A549 (cell line): ENCODE measurements around the gene C2orf78. TPM values are rescaled to one million over a fixed set of nuclear protein-coding genes. Genes with fewer than 3 reads are reported as not detected.
A peak's percentile ranks its signal among the peaks of the same experiment; 100 is the strongest.

Experiments used
- ATAC-seq, 2 experiments: fragments of 200-7000 bp in 1 of 2; fragments of >200 bp in 1 of 2; cut with Nextera tagmentation in 1 of 2; cut with Tn5 transposase in 1 of 2; 3 replicates each; pipeline versions ENCODE4 v1.8.0 to v1.9.1; 2018 to 2020; ENCODE audit warnings: mild to moderate bottlenecking in 1 of 2, moderate library complexity in 1 of 2
- CTCF ChIA-PET: fragments of 300-600 bp; sonication (Branson Sonifier 250); formaldehyde crosslinking; extraction: SDS; loops from one replicate; lab custom pipeline; 2021; ENCODE audit warnings: antibody characterized with exemption, inconsistent platforms; lab: Yijun Ruan, JAX
- POLR2A ChIA-PET: fragments of 350-600 bp; formaldehyde crosslinking; extraction: SDS; loops from one replicate; lab custom pipeline; 2021; ENCODE audit warnings: antibody characterized with exemption, inconsistent platforms; lab: Yijun Ruan, JAX
- DNase-seq, 2 experiments: peaks; one replicate each; pipeline versions ENCODE4 v3.0.0 to v3.0.0-alpha.2; 2011 to 2016; ENCODE audit warnings: low read depth in 1 of 2, low spot score in 1 of 2
- FAIRE-seq: peaks from 2 replicates; lab custom pipeline; 2011; peaks lifted over from hg19 to GRCh38; lab: Jason Lieb, UNC
- H3K27ac ChIP-seq, 2 experiments: fragments of >200 bp; sonication (Bioruptor Twin); formaldehyde crosslinking; 3 replicates each; pipeline ENCODE4 v1.5.1; 2016 to 2017
- H3K4me1 ChIP-seq: fragments of >200 bp; sonication (Bioruptor Twin); formaldehyde crosslinking; 3 replicates; pipeline ENCODE4 v1.6.1; 2016
- H3K4me2 ChIP-seq: fragments of >200 bp; sonication (Bioruptor Twin); formaldehyde crosslinking; 3 replicates; pipeline ENCODE4 v1.6.1; 2016
- H3K4me3 ChIP-seq: fragments of >200 bp; sonication (Bioruptor Twin); formaldehyde crosslinking; 3 replicates; pipeline ENCODE4 v1.5.1; 2016
- H3K9me3 ChIP-seq: fragments of >200 bp; sonication (Bioruptor Twin); formaldehyde crosslinking; 3 replicates; pipeline ENCODE4 v1.6.1; 2016
- CBX2 ChIP-seq: fragments of 200-600 bp; sonication (generic); IDR thresholded peaks from 2 replicates; pipeline ENCODE4 v1.6.1; 2016; ENCODE audit warnings: low read depth, mild to moderate bottlenecking, borderline replicate concordance
- CBX8 ChIP-seq: fragments of 200-600 bp; sonication (generic); IDR thresholded peaks from 2 replicates; pipeline ENCODE4 v1.6.1; 2016
- CHD2 ChIP-seq: fragments of 150-350 bp; IDR thresholded peaks from 2 replicates; pipeline ENCODE4 v1.6.1; 2014; ENCODE audit warnings: low read length; ENCODE audit not compliant: partially characterized antibody
- EHF ChIP-seq: fragments of 250-450 bp; sonication (Bioruptor Pico); IDR thresholded peaks from 2 replicates; pipeline ENCODE4 v1.5.0; 2020; ENCODE audit warnings: mild to moderate bottlenecking
- EHMT2 ChIP-seq: fragments of 200-600 bp; sonication (generic); IDR thresholded peaks from 2 replicates; pipeline ENCODE4 v1.6.1; 2016; ENCODE audit warnings: antibody characterized with exemption, low read depth, mild to moderate bottlenecking, moderate library complexity
- EP300 ChIP-seq, 2 experiments: fragments of >200 bp; sonication (Bioruptor Twin); formaldehyde crosslinking; IDR thresholded peaks; 2 replicates in 1 of 2; 3 replicates in 1 of 2; pipeline ENCODE4 v1.6.1; 2016 to 2017
- FOSB ChIP-seq: fragments of 250-450 bp; sonication (Bioruptor Pico); IDR thresholded peaks from 2 replicates; pipeline ENCODE4 v1.5.0; 2020; ENCODE audit warnings: mild to moderate bottlenecking, moderate library complexity
- FOSL2 ChIP-seq, 2 experiments: fragments of 450-650 bp in 1 of 2; fragments of >200 bp in 1 of 2; sonication (Bioruptor Twin) in 1 of 2; formaldehyde crosslinking; IDR thresholded peaks; 2 replicates each; pipeline versions ENCODE4 v1.5.0 to v1.6.1; 2016 to 2020; ENCODE audit warnings: mild to moderate bottlenecking in 1 of 2, moderate library complexity in 1 of 2
- HEYL ChIP-seq: fragments of 250-450 bp; sonication (Bioruptor Pico); IDR thresholded peaks from 2 replicates; pipeline ENCODE4 v1.8.0; 2021; ENCODE audit warnings: mild to moderate bottlenecking, moderate library complexity
- HMGXB4 ChIP-seq: fragments of 250-450 bp; sonication (Bioruptor Pico); IDR thresholded peaks from 2 replicates; pipeline ENCODE4 v1.5.0; 2021; ENCODE audit warnings: mild to moderate bottlenecking, moderate library complexity, borderline replicate concordance
- JUNB ChIP-seq: fragments of >200 bp; sonication (Bioruptor Twin); formaldehyde crosslinking; IDR thresholded peaks from 2 replicates; pipeline ENCODE4 v1.6.1; 2016
- KDM1A ChIP-seq: fragments of 200-600 bp; sonication (generic); IDR thresholded peaks from 2 replicates; pipeline ENCODE4 v1.6.1; 2016; ENCODE audit warnings: low read depth, mild to moderate bottlenecking
- NPAS2 ChIP-seq: fragments of 250-450 bp; sonication (Bioruptor Pico); IDR thresholded peaks from 2 replicates; pipeline ENCODE4 v1.8.0; 2022; ENCODE audit warnings: mild to moderate bottlenecking, moderate library complexity, borderline replicate concordance
- NR3C1 ChIP-seq: fragments of >200 bp; sonication (Bioruptor Twin); formaldehyde crosslinking; IDR thresholded peaks from 3 replicates; pipeline ENCODE4 v1.6.1; 2017
- PBX3 ChIP-seq: IDR thresholded peaks from 2 replicates; pipeline ENCODE4 v1.6.1; 2012
- RAD21 ChIP-seq, 2 experiments: fragments of >200 bp in 1 of 2; sonication (Bioruptor Twin) in 1 of 2; formaldehyde crosslinking in 1 of 2; IDR thresholded peaks in 1 of 2; conservative IDR thresholded peaks in 1 of 2; 2 replicates in 1 of 2; 3 replicates in 1 of 2; pipeline ENCODE4 v1.6.1; 2012 to 2018; ENCODE audit warnings: inconsistent platforms in 1 of 2
- RARB ChIP-seq: fragments of 250-450 bp; sonication (Bioruptor Pico); IDR thresholded peaks from 2 replicates; pipeline ENCODE4 v1.8.0; 2021; ENCODE audit warnings: mild to moderate bottlenecking, moderate library complexity
- RCOR1 ChIP-seq: fragments of 150-350 bp; IDR thresholded peaks from 2 replicates; pipeline ENCODE4 v1.6.1; 2014; ENCODE audit warnings: antibody characterized with exemption, low read length, low read depth
- RFX5 ChIP-seq: fragments of 450-650 bp; IDR thresholded peaks from 2 replicates; pipeline ENCODE4 v1.7.1; 2014; ENCODE audit warnings: antibody characterized with exemption, mild to moderate bottlenecking, moderate library complexity
- RNF2 ChIP-seq: fragments of 200-600 bp; sonication (generic); IDR thresholded peaks from 2 replicates; pipeline ENCODE4 v1.6.1; 2016; ENCODE audit warnings: low read depth, mild to moderate bottlenecking, antibody characterized with exemption, moderate library complexity, borderline replicate concordance
- ZFP36 ChIP-seq: fragments of 450-650 bp; IDR thresholded peaks from 2 replicates; pipeline ENCODE4 v1.6.1; 2014; ENCODE audit warnings: borderline replicate concordance; ENCODE audit not compliant: partially characterized antibody
- WGBS: methylation state at CpG from one replicate; pipeline ENCODE4 v1.1.6; 2017; ENCODE audit errors: missing lambda C conversion rate; 5-methylcytosine and 5-hydroxymethylcytosine counted together
- polyA plus RNA-seq, 4 experiments: library from polyadenylated mRNA; depleted of rRNA in 3 of 4; stranded (reverse); fragments of >200 nt; fragmentation: RNase III in 1 of 4; extraction: RNeasy Plus Mini Kit Qiagen cat#74134 plus additional on column Dnase treatment in 1 of 4; gene quantifications; 2 replicates in 3 of 4; 3 replicates in 1 of 4; pipeline ENCODE4 v1.2.3, GENCODE V29; 2011 to 2017
- TF ChIP-seq, protein P1 (sequence below): fragments of >200 bp; sonication (Bioruptor Twin); formaldehyde crosslinking; IDR thresholded peaks from 3 replicates; pipeline ENCODE4 v1.5.1; 2016
- TF ChIP-seq, protein P2 (sequence below): fragments of 200-600 bp; sonication (generic); IDR thresholded peaks from 2 replicates; pipeline ENCODE4 v1.6.1; 2016; ENCODE audit warnings: antibody characterized with exemption, mild to moderate bottlenecking, moderate library complexity
- TF ChIP-seq, protein P3 (sequence below): IDR thresholded peaks from 2 replicates; pipeline ENCODE4 v1.6.1; 2012

The C2orf78 gene
- polyA plus RNA-seq, 2 of the 4 experiments (the other 2 are of a cell fraction), result not detected

DNA sequence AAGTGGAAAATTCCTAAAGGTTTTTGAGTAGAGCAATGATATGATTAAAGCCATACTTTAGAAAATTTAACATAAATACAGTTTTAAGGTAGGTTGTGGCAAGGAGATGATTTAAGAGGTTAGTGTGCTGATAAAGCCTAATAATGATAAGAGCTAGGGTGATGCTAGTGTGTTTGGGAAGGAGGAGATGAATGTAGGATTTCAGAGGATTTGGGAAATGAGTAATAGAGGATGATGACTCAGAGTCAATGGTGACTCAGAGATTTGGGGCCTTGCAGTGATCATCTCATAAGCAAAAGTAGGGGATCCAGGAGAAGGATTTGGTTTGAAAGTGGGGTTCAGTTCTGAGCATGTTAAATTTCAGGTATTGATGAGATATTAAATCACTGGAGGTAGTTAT, 68.0 kb downstream of the C2orf78 start:
- ATAC-seq, result peak; percentile 77 to 80
- peaks cover 20% of the 10 kb centered on the region for H3K4me1 ChIP-seq
- H3K4me3 ChIP-seq, result no peak overlapping the region
- H3K9me3 ChIP-seq, result no peaks in the 10 kb centered on the region
- peak overlapping the region; percentile 50 for H3K4me2 ChIP-seq
- ChIA-PET CTCF (interaction anchor here (0.6 to 1.5 kb wide), 5 partner anchors 10 to 797 kb away, joined by 3 to 5 read pairs (median 4); no protein-coding TSS in a partner anchor), POLR2A (no interaction called here)
- TF ChIP-seq RFX5, result no peak
- TF ChIP-seq CBX2, result no peak
- no peak for TF ChIP-seq HEYL
- TF ChIP-seq NPAS2, result no peak
- peak; percentile 76 for TF ChIP-seq JUNB
- TF ChIP-seq FOSL2 (IDR thresholded peaks at IDR 0.05), result peak; percentile 92
- peak; percentile 91 for TF ChIP-seq FOSL2 (CRISPR knock-in tag; IDR thresholded peaks at IDR 0.05)
- TF ChIP-seq, all 56 proteins: peak for 2
- DNase-seq, result peak; percentile 40 to 45
- no peak for FAIRE-seq
- peak overlapping the region; percentile 55 to 58; a peak in 5 of 6 replicates for H3K27ac ChIP-seq

DNA sequence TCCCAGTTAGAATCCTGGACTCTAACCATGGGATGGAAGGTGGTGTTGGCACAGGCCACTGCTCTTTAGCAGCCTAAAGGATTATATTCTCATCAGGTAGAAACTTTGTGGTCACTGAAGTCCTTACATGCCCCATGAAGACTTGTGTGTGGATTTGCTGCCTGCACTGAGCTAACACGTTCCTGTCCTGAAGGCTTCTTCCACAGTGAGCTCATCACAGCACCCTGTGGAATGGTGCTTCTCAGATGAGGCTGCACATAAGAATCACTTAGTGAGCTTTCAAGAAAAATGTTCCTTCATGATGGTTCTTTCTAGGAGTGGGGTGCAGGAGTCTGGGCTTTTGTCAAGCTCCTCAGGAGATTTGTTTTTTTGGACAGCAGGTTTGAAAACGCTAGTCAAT, 71.5 kb downstream of the C2orf78 start:
- FAIRE-seq (no peak), ATAC-seq (no peak), DNase-seq (no peak)
- no peak overlapping the region for H3K4me3 ChIP-seq
- WGBS, result 95% methylated on average over 2 of the region's 2 CpGs
- no peak overlapping the region for H3K4me2 ChIP-seq
- no peak overlapping the region for H3K27ac ChIP-seq
- CTCF ChIA-PET, result interaction anchor here (0.6 to 2.5 kb wide), 3 partner anchors 10 to 37 kb away, joined by 3 to 10 read pairs (median 7); no protein-coding TSS in a partner anchor
- H3K4me1 ChIP-seq, result peaks cover 38% of the 10 kb centered on the region
- no peaks in the 10 kb centered on the region for H3K9me3 ChIP-seq
- TF ChIP-seq KDM1A, result no peak
- TF ChIP-seq, protein P1, sequence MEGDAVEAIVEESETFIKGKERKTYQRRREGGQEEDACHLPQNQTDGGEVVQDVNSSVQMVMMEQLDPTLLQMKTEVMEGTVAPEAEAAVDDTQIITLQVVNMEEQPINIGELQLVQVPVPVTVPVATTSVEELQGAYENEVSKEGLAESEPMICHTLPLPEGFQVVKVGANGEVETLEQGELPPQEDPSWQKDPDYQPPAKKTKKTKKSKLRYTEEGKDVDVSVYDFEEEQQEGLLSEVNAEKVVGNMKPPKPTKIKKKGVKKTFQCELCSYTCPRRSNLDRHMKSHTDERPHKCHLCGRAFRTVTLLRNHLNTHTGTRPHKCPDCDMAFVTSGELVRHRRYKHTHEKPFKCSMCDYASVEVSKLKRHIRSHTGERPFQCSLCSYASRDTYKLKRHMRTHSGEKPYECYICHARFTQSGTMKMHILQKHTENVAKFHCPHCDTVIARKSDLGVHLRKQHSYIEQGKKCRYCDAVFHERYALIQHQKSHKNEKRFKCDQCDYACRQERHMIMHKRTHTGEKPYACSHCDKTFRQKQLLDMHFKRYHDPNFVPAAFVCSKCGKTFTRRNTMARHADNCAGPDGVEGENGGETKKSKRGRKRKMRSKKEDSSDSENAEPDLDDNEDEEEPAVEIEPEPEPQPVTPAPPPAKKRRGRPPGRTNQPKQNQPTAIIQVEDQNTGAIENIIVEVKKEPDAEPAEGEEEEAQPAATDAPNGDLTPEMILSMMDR, result no peak
- no peak for TF ChIP-seq JUNB
- TF ChIP-seq, protein P2, sequence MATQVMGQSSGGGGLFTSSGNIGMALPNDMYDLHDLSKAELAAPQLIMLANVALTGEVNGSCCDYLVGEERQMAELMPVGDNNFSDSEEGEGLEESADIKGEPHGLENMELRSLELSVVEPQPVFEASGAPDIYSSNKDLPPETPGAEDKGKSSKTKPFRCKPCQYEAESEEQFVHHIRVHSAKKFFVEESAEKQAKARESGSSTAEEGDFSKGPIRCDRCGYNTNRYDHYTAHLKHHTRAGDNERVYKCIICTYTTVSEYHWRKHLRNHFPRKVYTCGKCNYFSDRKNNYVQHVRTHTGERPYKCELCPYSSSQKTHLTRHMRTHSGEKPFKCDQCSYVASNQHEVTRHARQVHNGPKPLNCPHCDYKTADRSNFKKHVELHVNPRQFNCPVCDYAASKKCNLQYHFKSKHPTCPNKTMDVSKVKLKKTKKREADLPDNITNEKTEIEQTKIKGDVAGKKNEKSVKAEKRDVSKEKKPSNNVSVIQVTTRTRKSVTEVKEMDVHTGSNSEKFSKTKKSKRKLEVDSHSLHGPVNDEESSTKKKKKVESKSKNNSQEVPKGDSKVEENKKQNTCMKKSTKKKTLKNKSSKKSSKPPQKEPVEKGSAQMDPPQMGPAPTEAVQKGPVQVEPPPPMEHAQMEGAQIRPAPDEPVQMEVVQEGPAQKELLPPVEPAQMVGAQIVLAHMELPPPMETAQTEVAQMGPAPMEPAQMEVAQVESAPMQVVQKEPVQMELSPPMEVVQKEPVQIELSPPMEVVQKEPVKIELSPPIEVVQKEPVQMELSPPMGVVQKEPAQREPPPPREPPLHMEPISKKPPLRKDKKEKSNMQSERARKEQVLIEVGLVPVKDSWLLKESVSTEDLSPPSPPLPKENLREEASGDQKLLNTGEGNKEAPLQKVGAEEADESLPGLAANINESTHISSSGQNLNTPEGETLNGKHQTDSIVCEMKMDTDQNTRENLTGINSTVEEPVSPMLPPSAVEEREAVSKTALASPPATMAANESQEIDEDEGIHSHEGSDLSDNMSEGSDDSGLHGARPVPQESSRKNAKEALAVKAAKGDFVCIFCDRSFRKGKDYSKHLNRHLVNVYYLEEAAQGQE, result no peak
- TF ChIP-seq NR3C1, result no peak
- TF ChIP-seq RARB, result no peak
- POLR2A ChIA-PET, result no interaction called here

DNA sequence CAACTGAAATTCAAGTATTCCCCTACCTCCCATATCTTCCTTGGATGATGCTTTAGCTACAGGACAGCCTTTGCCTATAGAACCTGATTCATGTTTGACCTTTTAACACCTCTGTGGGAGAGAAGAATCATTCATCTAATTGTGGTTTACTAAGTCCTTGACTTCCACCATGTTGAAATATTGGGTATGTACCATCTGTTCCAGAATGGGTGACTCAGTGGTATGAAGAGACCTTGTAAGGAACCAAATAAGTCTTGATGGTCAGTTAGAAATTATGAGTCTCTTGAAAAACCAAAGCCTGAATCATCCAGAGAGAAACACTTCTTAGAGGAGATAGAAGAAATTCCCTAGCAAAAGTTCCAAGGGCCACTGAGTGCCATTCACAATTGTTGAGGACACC, 72.2 kb downstream of the C2orf78 start:
- no peak for TF ChIP-seq EHF (CRISPR knock-in tag)
- TF ChIP-seq, protein P3, sequence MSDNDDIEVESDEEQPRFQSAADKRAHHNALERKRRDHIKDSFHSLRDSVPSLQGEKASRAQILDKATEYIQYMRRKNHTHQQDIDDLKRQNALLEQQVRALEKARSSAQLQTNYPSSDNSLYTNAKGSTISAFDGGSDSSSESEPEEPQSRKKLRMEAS, result no peak
- no peak for TF ChIP-seq CHD2
- TF ChIP-seq PBX3, result no peak
- TF ChIP-seq RFX5, result no peak
- no peak for TF ChIP-seq RCOR1
- no peak for TF ChIP-seq CBX8
- TF ChIP-seq EHMT2, result no peak
- no peak for TF ChIP-seq RNF2
- no peak for TF ChIP-seq FOSB (CRISPR knock-in tag)
- no peak for TF ChIP-seq EP300 (IDR thresholded peaks at IDR 0.05)
- no peak for TF ChIP-seq RAD21 (conservative IDR thresholded peaks at IDR 0.05 in 1 of 2, IDR thresholded peaks at IDR 0.05 in 1 of 2)
- TF ChIP-seq HMGXB4 (CRISPR knock-in tag), result no peak
- no peak for TF ChIP-seq ZFP36

More for the DNA sequence above, 72.2 kb downstream of the C2orf78 start:
- FAIRE-seq, result no peak
- H3K4me3 ChIP-seq, result no peak overlapping the region
- H3K4me2 ChIP-seq, result no peak overlapping the region
- ChIA-PET CTCF (interaction anchor here (0.6 to 2.5 kb wide), 2 partner anchors 11 to 36 kb away, joined by 3 to 7 read pairs; no protein-coding TSS in a partner anchor), POLR2A (no interaction called here)
- H3K9me3 ChIP-seq, result no peaks in the 10 kb centered on the region
- peaks cover 33% of the 10 kb centered on the region for H3K4me1 ChIP-seq
- DNase-seq, result no peak
- no peak for ATAC-seq
- H3K27ac ChIP-seq, result no peak overlapping the region
